ENCODE measurements around the gene ROM1.

DNA sequence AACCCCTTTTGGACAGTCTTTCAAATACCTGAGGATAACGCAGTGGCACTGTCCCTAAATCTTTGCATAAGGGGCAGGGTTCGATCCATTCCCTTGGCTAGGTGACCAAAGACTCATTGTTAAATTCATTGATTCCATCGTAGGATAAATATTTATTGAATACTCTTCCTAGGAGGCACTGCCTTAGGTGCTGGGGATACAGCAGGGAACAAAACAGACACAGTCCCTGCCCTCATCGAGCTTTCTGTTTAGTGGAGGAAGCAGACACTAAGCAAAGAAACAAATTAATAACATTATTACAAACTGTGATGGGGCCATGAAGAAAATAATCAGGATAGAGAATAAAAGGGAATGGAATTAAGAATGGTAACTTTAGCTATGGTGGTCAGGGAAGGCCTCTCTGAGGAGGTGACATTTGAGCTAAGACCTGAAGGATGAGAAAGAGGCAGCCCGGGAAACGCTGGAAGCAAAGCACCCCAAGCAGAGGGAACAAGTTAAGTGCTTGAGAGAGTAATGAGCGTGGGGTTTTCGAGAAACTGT lies 8.0 kb downstream of the ROM1 start:
- no peak for TF ChIP-seq EP300 (IDR thresholded peaks at IDR 0.05)
- no peak for TF ChIP-seq POLR2A (IDR thresholded peaks at IDR 0.05)
- TF ChIP-seq CTCF (IDR thresholded peaks at IDR 0.05) = no peak
